Measurements from ENCODE around the gene SPACA6. TPM values are rescaled to one million over a fixed set of nuclear protein-coding genes. Genes with fewer than 3 reads are reported as not detected.
"Not testable (repeated sequence)": the region's sequence is repeated elsewhere in the genome, so short reads cannot be mapped to it uniquely, and the experiment has no call there.

The SPACA6 gene
- total and polyA plus RNA-seq, 7 experiments from 2014 or later = 2.0 to 11.5 (median 7.2) TPM

DNA sequence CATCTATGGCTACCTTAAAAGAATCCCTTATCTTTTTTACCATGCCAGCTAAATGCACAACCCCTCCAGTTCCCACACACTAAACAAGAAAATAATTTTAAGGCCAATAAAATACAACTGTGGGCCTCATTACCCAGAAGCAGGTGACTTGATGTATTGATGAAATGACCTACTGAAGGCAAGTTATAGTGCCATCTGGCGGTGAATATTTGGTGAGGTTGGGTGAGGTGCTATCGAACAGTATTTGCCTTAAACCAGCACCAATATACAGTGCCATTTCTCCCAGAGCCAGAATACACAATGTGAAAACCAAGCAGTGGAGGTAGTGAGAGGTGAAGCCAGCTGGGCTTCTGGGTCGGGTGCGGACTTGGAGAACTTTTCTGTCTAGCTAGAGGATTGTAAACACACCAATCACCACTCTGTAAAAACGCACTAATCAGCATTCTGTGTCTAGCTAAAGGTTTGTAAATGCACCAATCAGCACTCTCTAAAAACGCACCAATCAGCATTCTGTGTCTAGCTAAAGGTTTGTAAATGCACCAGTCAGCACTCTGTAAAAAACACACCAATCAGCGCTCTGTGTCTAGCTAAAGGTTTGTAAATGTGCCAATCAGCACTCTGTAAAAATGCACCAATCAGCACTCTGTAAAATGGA lies 17.1 kb upstream of the SPACA6 start:
- H3K27ac Mint-ChIP-seq = peak overlapping the region; percentile 19 to 90 (median 81)
- H3K27me3 Mint-ChIP-seq; H3K4me1 ChIP-seq (ENCODE audit: control insufficient read depth in 2 of 2, insufficient read depth in 2 of 2, low read length in 2 of 2); DNase-seq; H3K27ac ChIP-seq (ENCODE audit: low read depth, low read length); H3K36me3 ChIP-seq (ENCODE audit: control insufficient read depth in 2 of 3, insufficient read depth in 3 of 3, low read length in 3 of 3); intact Hi-C loops (cut with micrococcal nuclease); H3K36me3 Mint-ChIP-seq; H3K4me3 ChIP-seq (ENCODE audit: low read length); H3K27me3 ChIP-seq (ENCODE audit: control insufficient read depth in 2 of 2, insufficient read depth in 2 of 2, low read length in 2 of 2); H3K9me3 ChIP-seq (ENCODE audit: control insufficient read depth in 2 of 3, low read length in 3 of 3): not testable (repeated sequence)
- POLR2A ChIA-PET = interaction anchor here (1.0 kb wide), 1 partner anchor 28 kb away, joined by 3 read pairs; no protein-coding TSS in a partner anchor
- ATAC-seq = peak; percentile 46
- peaks cover 6 to 17% (median 9%) of the 10 kb centered on the region in 7 donors for H3K4me1 Mint-ChIP-seq
- peak overlapping the region in 8 of 10 donors; percentile 35 to 79 (median 70) for H3K4me3 Mint-ChIP-seq
- CTCF ChIA-PET = interaction anchor here (0.6 to 0.8 kb wide), 2 partner anchors 19 to 61 kb away, joined by 3 to 5 read pairs; no protein-coding TSS in a partner anchor
- peaks cover 0 to 15% (median 6%) of the 10 kb centered on the region in 11 donors for H3K9me3 Mint-ChIP-seq

DNA sequence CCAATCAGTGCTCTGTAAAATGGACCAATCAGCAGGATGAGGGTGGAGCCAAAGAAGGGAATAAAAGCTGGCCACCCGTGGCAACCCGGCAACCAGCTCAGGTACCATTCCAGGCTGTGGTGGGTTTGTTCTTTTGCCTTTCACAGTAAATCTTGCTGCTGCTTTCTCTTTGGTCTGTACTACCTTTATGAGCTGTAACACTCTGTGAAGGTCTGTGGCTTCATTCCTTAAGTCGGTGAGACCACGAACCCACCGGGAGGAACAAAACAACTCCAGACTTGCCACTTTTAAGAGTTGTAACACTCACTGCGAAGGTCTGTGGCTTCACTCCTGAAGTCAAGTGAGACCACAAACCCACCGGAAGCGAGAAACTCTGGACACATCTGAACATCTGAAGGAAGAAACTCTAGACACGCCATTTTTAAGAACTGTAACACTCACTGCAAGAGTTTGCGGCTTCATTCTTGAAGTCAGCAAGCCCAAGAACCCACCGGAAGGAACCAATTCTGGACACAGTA lies 16.5 kb upstream of the SPACA6 start:
- H3K4me3 ChIP-seq (ENCODE audit: low read length) = peak overlapping the region; percentile 17
- ChIA-PET CTCF (interaction anchor here (0.8 kb wide), 1 partner anchor 20 kb away, joined by 3 read pairs; no protein-coding TSS in a partner anchor), POLR2A (interaction anchor here (1.0 kb wide), 1 partner anchor 27 kb away, joined by 3 read pairs; no protein-coding TSS in a partner anchor)
- peaks cover 0 to 6% of the 10 kb centered on the region in 2 donors for H3K4me1 ChIP-seq (ENCODE audit: control insufficient read depth in 2 of 2, insufficient read depth in 2 of 2, low read length in 2 of 2)
- peak overlapping the region; percentile 8 to 79 (median 68) for H3K4me3 Mint-ChIP-seq
- DNase-seq (peak in 7 of 9 donors; percentile 26 to 71 (median 47)), ATAC-seq (peak; percentile 91)
- no peaks in the 10 kb centered on the region for H3K36me3 ChIP-seq (ENCODE audit: control insufficient read depth in 2 of 3, insufficient read depth in 3 of 3, low read length in 3 of 3)
- H3K9me3 Mint-ChIP-seq = peaks cover 0 to 15% (median 6%) of the 10 kb centered on the region in 11 donors
- peaks cover 0 to 7% (median 0%) of the 10 kb centered on the region in 5 donors for H3K27me3 Mint-ChIP-seq
- H3K27ac Mint-ChIP-seq = peak overlapping the region; percentile 19 to 90 (median 81)
- intact Hi-C loops (cut with micrococcal nuclease) = no loop called here
- no peaks in the 10 kb centered on the region for H3K27me3 ChIP-seq (ENCODE audit: control insufficient read depth in 2 of 2, insufficient read depth in 2 of 2, low read length in 2 of 2)
- H3K4me1 Mint-ChIP-seq = peaks cover 6 to 17% (median 9%) of the 10 kb centered on the region in 7 donors
- no peak overlapping the region for H3K27ac ChIP-seq (ENCODE audit: low read depth, low read length)
- H3K36me3 Mint-ChIP-seq = no peaks in the 10 kb centered on the region
- H3K9me3 ChIP-seq (ENCODE audit: control insufficient read depth in 2 of 3, low read length in 3 of 3) = no peaks in the 10 kb centered on the region

DNA sequence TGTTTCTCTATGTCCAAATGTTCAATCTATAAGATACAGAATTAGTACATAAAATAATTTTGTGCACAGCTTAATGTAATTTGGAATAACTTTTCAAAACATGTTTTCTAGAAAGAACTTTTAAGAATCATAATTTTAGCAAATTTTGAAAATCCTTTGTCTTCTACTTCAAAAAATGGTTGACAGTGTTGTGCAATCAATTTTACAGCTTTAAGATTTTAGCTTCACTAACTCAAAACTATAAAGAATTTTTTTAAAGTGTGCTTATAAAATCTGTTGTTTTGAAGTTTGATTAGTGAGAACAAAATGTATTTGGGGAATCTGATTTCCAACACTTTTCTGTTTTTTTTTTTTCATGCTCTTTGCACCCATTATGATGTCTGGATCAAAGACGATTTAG lies 12.7 kb upstream of the SPACA6 start:
- ChIA-PET POLR2A (no interaction called here), CTCF (no interaction called here)
- DNase-seq (no peak), ATAC-seq (no peak)
- H3K27me3 Mint-ChIP-seq = peaks cover 0 to 6% (median 2%) of the 10 kb centered on the region in 5 donors
- peaks cover 0 to 6% of the 10 kb centered on the region in 2 donors for H3K4me1 ChIP-seq (ENCODE audit: control insufficient read depth in 2 of 2, insufficient read depth in 2 of 2, low read length in 2 of 2)
- H3K4me1 Mint-ChIP-seq = peaks cover 6 to 17% (median 9%) of the 10 kb centered on the region in 7 donors
- peaks cover 0 to under 1% (median 0%) of the 10 kb centered on the region in 3 experiments for H3K9me3 ChIP-seq (ENCODE audit: control insufficient read depth in 2 of 3, low read length in 3 of 3)
- peaks cover 6 to 26% (median 10%) of the 10 kb centered on the region in 11 donors for H3K9me3 Mint-ChIP-seq
- H3K27ac Mint-ChIP-seq = no peak overlapping the region
- no peak overlapping the region for H3K4me3 ChIP-seq (ENCODE audit: low read length)
- H3K27me3 ChIP-seq (ENCODE audit: control insufficient read depth in 2 of 2, insufficient read depth in 2 of 2, low read length in 2 of 2) = no peaks in the 10 kb centered on the region
- H3K27ac ChIP-seq (ENCODE audit: low read depth, low read length) = no peak overlapping the region
- H3K4me3 Mint-ChIP-seq = no peak overlapping the region
- no peaks in the 10 kb centered on the region for H3K36me3 ChIP-seq (ENCODE audit: control insufficient read depth in 2 of 3, insufficient read depth in 3 of 3, low read length in 3 of 3)
- peaks cover 0 to 8% (median 3%) of the 10 kb centered on the region in 5 donors for H3K36me3 Mint-ChIP-seq
- intact Hi-C loops (cut with micrococcal nuclease) = no loop called here

DNA sequence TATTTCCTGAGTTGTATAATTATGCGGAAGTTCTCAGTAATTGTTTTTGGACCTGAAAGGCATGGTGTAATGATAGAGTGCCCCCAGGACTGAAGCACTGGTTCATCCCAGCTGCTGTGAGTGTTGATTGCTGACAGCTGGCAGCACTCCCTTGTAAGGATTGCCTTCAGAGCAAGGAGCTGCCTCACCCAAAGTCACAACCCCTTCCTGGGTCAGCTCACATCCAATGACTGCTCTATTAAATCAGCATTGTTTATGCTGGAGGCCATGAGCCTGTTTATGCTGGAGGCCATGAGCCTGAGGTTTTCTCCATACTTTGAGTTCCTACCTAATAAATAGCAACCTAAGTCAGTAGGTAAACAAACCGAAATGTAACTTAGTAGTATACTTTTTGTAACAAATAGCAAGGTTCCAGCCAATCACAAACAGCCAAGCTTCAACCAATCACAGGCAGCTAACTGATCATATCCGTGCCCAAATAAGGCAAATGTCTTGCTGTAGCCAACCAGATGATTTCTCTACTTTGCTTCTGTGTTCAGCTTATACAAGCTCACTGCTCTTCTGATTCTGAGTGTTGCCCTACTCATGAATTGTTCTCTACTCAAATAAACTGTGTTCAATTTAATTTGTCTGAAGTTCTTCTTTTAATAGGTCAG lies 11.7 kb upstream of the SPACA6 start:
- Histone ChIP-seq H3K4me1 (ENCODE audit: control insufficient read depth in 2 of 2, insufficient read depth in 2 of 2, low read length in 2 of 2) (peaks cover 0 to 6% of the 10 kb centered on the region in 2 donors), H3K27me3 (ENCODE audit: control insufficient read depth in 2 of 2, insufficient read depth in 2 of 2, low read length in 2 of 2) (no peaks in the 10 kb centered on the region), H3K9me3 (ENCODE audit: control insufficient read depth in 2 of 3, low read length in 3 of 3) (peaks cover 0 to 5% (median 0%) of the 10 kb centered on the region in 3 experiments), H3K4me3 (ENCODE audit: low read length) (no peak overlapping the region), H3K36me3 (ENCODE audit: control insufficient read depth in 2 of 3, insufficient read depth in 3 of 3, low read length in 3 of 3) (no peaks in the 10 kb centered on the region), H3K27ac (ENCODE audit: low read depth, low read length) (no peak overlapping the region)
- no peak overlapping the region for H3K4me3 Mint-ChIP-seq
- ATAC-seq (no peak), DNase-seq (no peak)
- H3K27me3 Mint-ChIP-seq = peaks cover 0 to 6% (median 4%) of the 10 kb centered on the region in 5 donors
- intact Hi-C loops (cut with micrococcal nuclease) = no loop called here
- ChIA-PET CTCF (interaction anchor here (0.5 to 1.2 kb wide), 2 partner anchors 24 to 243 kb away, joined by 3 to 5 read pairs; no protein-coding TSS in a partner anchor), POLR2A (no interaction called here)
- peaks cover 4 to 25% (median 13%) of the 10 kb centered on the region in 11 donors for H3K9me3 Mint-ChIP-seq
- no peak overlapping the region for H3K27ac Mint-ChIP-seq
- peaks cover 6 to 15% (median 8%) of the 10 kb centered on the region in 7 donors for H3K4me1 Mint-ChIP-seq
- peaks cover 0 to 8% (median 3%) of the 10 kb centered on the region in 5 donors for H3K36me3 Mint-ChIP-seq

DNA sequence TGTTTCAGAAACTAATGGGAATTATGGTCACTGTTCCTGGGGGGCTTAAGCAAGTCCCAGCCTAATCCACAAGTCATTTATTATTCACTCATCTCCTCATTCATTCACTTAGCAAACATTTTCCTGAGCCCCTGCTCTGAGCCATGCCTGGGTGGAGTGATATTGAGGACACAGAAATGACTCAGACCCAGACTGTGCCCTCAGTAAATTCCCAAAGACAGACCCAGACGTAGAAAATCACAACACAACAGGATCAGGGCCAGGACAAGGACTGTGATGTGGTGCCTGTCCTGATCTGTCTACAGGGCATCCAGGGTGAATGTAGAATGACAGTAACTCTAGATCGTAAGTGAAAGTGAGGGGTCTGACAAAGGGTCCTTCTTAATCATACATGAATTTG lies 7.0 kb upstream of the SPACA6 start:
- Histone ChIP-seq H3K27me3 (ENCODE audit: control insufficient read depth in 2 of 2, insufficient read depth in 2 of 2, low read length in 2 of 2) (no peaks in the 10 kb centered on the region), H3K9me3 (ENCODE audit: control insufficient read depth in 2 of 3, low read length in 3 of 3) (peaks cover 0 to 5% (median 0%) of the 10 kb centered on the region in 3 experiments), H3K36me3 (ENCODE audit: control insufficient read depth in 2 of 3, insufficient read depth in 3 of 3, low read length in 3 of 3) (no peaks in the 10 kb centered on the region), H3K4me1 (ENCODE audit: control insufficient read depth in 2 of 2, insufficient read depth in 2 of 2, low read length in 2 of 2) (peaks cover 0 to 3% of the 10 kb centered on the region in 2 donors), H3K27ac (ENCODE audit: low read depth, low read length) (no peak overlapping the region), H3K4me3 (ENCODE audit: low read length) (no peak overlapping the region)
- no peak for ATAC-seq
- POLR2A ChIA-PET = no interaction called here
- peaks cover 0 to 8% (median 6%) of the 10 kb centered on the region in 5 donors for H3K36me3 Mint-ChIP-seq
- H3K27me3 Mint-ChIP-seq = peaks cover 0 to 29% (median 5%) of the 10 kb centered on the region in 5 donors
- H3K4me1 Mint-ChIP-seq = peaks cover 9 to 19% (median 10%) of the 10 kb centered on the region in 7 donors
- peaks cover 0 to 25% (median 11%) of the 10 kb centered on the region in 11 donors for H3K9me3 Mint-ChIP-seq
- intact Hi-C loops (cut with micrococcal nuclease) = loop anchor here in 1 of 2 donors (5.0 kb wide), 1 partner anchor 94 kb away; no protein-coding TSS in a partner anchor
- CTCF ChIA-PET = no interaction called here
- no peak for DNase-seq
- no peak overlapping the region for H3K4me3 Mint-ChIP-seq
- H3K27ac Mint-ChIP-seq = peak overlapping the region in 1 of 9 donors; percentile 46
